Endothelial cell of umbilical vein (primary cell): ENCODE measurements around the gene TSPAN18.

Source experiments
- CTCF ChIP-seq, 2 donors: IDR thresholded peaks; 1 replicate in 1 of 2; 2 replicates in 1 of 2; pipeline ENCODE4 v1.5.1; 2011; ENCODE audit warnings: low read length in 2 of 2, mild to moderate bottlenecking in 2 of 2, moderate library complexity in 2 of 2, control low read depth in 1 of 2, inconsistent platforms in 1 of 2, low read depth in 1 of 2; ENCODE audit not compliant: insufficient read depth in 1 of 2; ENCODE audit errors: extremely low read depth in 1 of 2
- EZH2 ChIP-seq: IDR thresholded peaks from 2 replicates; pipeline ENCODE4 v1.6.1; 2012; ENCODE audit warnings: borderline replicate concordance, low read depth, mild to moderate bottlenecking, moderate library complexity, low read length, inconsistent platforms; ENCODE audit not compliant: severe bottlenecking
- TF ChIP-seq, protein P1 (sequence below): IDR thresholded peaks from 2 replicates; pipeline ENCODE4 v1.6.1; 2011; ENCODE audit not compliant: insufficient read depth, insufficient read length

DNA sequence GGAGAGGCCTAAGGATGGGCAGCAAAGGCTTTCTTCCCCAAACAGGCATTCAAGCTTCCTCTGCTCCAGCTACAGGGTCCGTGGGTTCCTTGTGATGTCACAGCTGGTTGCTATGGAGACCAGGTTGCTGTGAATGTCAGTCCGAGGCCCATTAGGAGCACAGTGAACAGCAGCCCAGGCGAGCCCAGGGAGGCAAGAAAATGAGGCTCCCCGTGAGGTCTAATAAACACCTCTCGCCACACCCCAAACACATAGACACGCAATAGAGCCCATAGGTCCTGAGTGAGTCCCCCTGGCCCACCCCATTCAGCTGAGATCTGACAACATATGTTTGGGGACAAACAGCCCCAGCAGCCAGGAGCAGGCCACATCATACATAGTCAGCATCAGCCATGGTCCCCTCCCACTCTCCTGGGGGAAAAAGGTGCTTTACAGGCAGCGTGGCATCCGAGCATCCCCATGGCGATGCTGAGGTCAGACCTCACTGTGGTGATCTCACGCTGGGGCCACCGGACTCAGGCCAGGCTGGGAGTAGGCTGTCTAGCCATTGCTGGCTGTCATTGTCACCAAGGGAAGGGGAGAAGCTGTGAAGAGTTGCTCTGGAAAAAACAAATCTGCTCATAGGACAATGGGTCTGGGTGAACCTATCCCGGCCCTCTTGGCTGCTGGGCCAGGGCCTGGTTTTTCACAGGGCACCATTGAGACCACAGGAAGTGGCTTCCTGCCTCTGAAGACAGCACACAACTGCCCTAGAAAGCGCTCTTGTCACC lies 247.1 kb downstream of the TSPAN18 start:
- TF ChIP-seq, protein P1, sequence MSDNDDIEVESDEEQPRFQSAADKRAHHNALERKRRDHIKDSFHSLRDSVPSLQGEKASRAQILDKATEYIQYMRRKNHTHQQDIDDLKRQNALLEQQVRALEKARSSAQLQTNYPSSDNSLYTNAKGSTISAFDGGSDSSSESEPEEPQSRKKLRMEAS = no peak
- TF ChIP-seq EZH2 = no peak
- no peak for TF ChIP-seq CTCF (IDR thresholded peaks at IDR 0.05; ENCODE audit: extremely low read depth in 1 of 2, insufficient read depth in 1 of 2, low read depth in 1 of 2, low read length in 2 of 2)
